Vagina (tissue), 2 donors: ENCODE data around the gene CNGA3. TPM values are rescaled to one million over a fixed set of nuclear protein-coding genes. Genes with fewer than 3 reads are reported as not detected.

Source experiments
- DNase-seq, 2 donors: peaks; one replicate each; pipeline ENCODE4 v3.0.0-alpha.2; 2017; ENCODE audit errors: extremely low spot score in 2 of 2
- H3K27ac ChIP-seq: fragments of 200-600 bp; sonication (generic); one replicate; pipeline ENCODE4 v1.5.1; 2019
- H3K27me3 ChIP-seq: fragments of 200-600 bp; sonication (generic); one replicate; pipeline ENCODE4 v1.5.1; 2019
- H3K36me3 ChIP-seq, 2 donors: fragments of 200-600 bp; sonication (generic); one replicate each; pipeline ENCODE4 v1.5.1; 2017 to 2019
- H3K4me1 ChIP-seq: fragments of 200-600 bp; sonication (generic); one replicate; pipeline ENCODE4 v1.5.1; 2019
- H3K4me3 ChIP-seq, 2 donors: fragments of 200-600 bp; sonication (generic); 1 replicate in 1 of 2; 2 replicates in 1 of 2; pipeline ENCODE4 v1.5.1; 2016 to 2019
- H3K9me3 ChIP-seq: fragments of 200-600 bp; sonication (generic); one replicate; pipeline ENCODE4 v1.5.1; 2019
- CTCF ChIP-seq, 3 experiments: fragments of 450-650 bp in 2 of 3; fragments of 200-600 bp in 1 of 3; sonication (generic) in 1 of 3; IDR thresholded peaks; one replicate each; pipeline ENCODE4 v1.5.1; 2017 to 2019; ENCODE audit warnings: antibody characterized with exemption in 3 of 3, mild to moderate bottlenecking in 2 of 3, moderate library complexity in 2 of 3
- POLR2A ChIP-seq, 2 donors: fragments of 450-650 bp; IDR thresholded peaks; one replicate each; pipeline ENCODE4 v1.6.1; 2017; ENCODE audit warnings: antibody characterized with exemption in 2 of 2, mild to moderate bottlenecking in 2 of 2, moderate library complexity in 2 of 2
- POLR2AphosphoS5 ChIP-seq, 2 donors: sonication (generic); formaldehyde crosslinking; IDR thresholded peaks; one replicate each; pipeline ENCODE4 v1.9.0; 2017; ENCODE audit warnings: antibody characterized with exemption in 2 of 2, mild to moderate bottlenecking in 2 of 2, low read depth in 1 of 2; ENCODE audit not compliant: insufficient read depth in 1 of 2
- intact Hi-C: fragments of 100-400 bp; cut with DNase I; formaldehyde crosslinking; loops from one replicate; pipeline ENCODE4 v1.15.1; 2023
- total RNA-seq: library from RNA; depleted of rRNA; stranded (reverse); fragments of >200 nt; gene quantifications from one replicate; pipeline ENCODE4 v1.2.3, GENCODE V29; 2016

CNGA3 gene
- total RNA-seq, 1 donor from 2014 or later = not detected

GRCh38 chr2:98341241-98341640 lies 5.0 kb upstream of the CNGA3 start:
- no peaks in the 10 kb centered on the region for H3K36me3 ChIP-seq
- intact Hi-C loops = no loop called here
- H3K9me3 ChIP-seq = no peaks in the 10 kb centered on the region
- no peak overlapping the region for H3K4me3 ChIP-seq
- H3K4me1 ChIP-seq = no peaks in the 10 kb centered on the region
- no peaks in the 10 kb centered on the region for H3K27me3 ChIP-seq
- H3K27ac ChIP-seq = no peak overlapping the region
- DNase-seq = no peak
- no peak for TF ChIP-seq CTCF (IDR thresholded peaks at IDR 0.05)
- TF ChIP-seq POLR2AphosphoS5 (IDR thresholded peaks at IDR 0.05; ENCODE audit: insufficient read depth in 1 of 2, low read depth in 1 of 2) = no peak

- no peak overlapping the region for H3K27ac ChIP-seq
- no peak overlapping the region for H3K4me3 ChIP-seq
- H3K36me3 ChIP-seq = no peaks in the 10 kb centered on the region
- intact Hi-C loops = no loop called here
- peaks cover 14% of the 10 kb centered on the region for H3K4me1 ChIP-seq
- DNase-seq = no peak
- H3K9me3 ChIP-seq = no peaks in the 10 kb centered on the region
- TF ChIP-seq POLR2AphosphoS5 (IDR thresholded peaks at IDR 0.05; ENCODE audit: insufficient read depth in 1 of 2, low read depth in 1 of 2) (no peak), POLR2A (IDR thresholded peaks at IDR 0.05) (no peak), CTCF (IDR thresholded peaks at IDR 0.05) (no peak)
- H3K27me3 ChIP-seq = peaks cover 9% of the 10 kb centered on the region
Observed at GRCh38 chr2:98343285-98343684, 3.0 kb upstream of the CNGA3 start.

GRCh38 chr2:98347298-98348065 lies 1.2 kb downstream of the CNGA3 start:
- intact Hi-C loops = no loop called here
- no peaks in the 10 kb centered on the region for H3K36me3 ChIP-seq
- no peaks in the 10 kb centered on the region for H3K9me3 ChIP-seq
- no peak overlapping the region for H3K27ac ChIP-seq
- H3K4me1 ChIP-seq = peaks cover 14% of the 10 kb centered on the region
- peaks cover 9% of the 10 kb centered on the region for H3K27me3 ChIP-seq
- H3K4me3 ChIP-seq = no peak overlapping the region
- DNase-seq = no peak
- TF ChIP-seq POLR2AphosphoS5 (IDR thresholded peaks at IDR 0.05; ENCODE audit: insufficient read depth in 1 of 2, low read depth in 1 of 2) (no peak), CTCF (IDR thresholded peaks at IDR 0.05) (no peak), POLR2A (IDR thresholded peaks at IDR 0.05) (no peak)

GRCh38 chr2:98348066-98348561 lies 1.9 kb downstream of the CNGA3 start:
- no peak for TF ChIP-seq POLR2AphosphoS5 (IDR thresholded peaks at IDR 0.05; ENCODE audit: insufficient read depth in 1 of 2, low read depth in 1 of 2)
- no peak for TF ChIP-seq CTCF (IDR thresholded peaks at IDR 0.05)
- TF ChIP-seq POLR2A (IDR thresholded peaks at IDR 0.05) = no peak
- Histone ChIP-seq H3K4me1 (peaks cover 14% of the 10 kb centered on the region), H3K27me3 (peaks cover 9% of the 10 kb centered on the region), H3K36me3 (no peaks in the 10 kb centered on the region), H3K27ac (no peak overlapping the region), H3K4me3 (no peak overlapping the region), H3K9me3 (no peaks in the 10 kb centered on the region)
- intact Hi-C loops = no loop called here
- no peak for DNase-seq

GRCh38 chr2:98350411-98350810 lies 4.2 kb downstream of the CNGA3 start:
- Histone ChIP-seq H3K4me3 (no peak overlapping the region), H3K36me3 (no peaks in the 10 kb centered on the region), H3K27ac (no peak overlapping the region), H3K27me3 (peaks cover 9% of the 10 kb centered on the region), H3K9me3 (no peaks in the 10 kb centered on the region), H3K4me1 (peaks cover 14% of the 10 kb centered on the region)
- intact Hi-C loops = no loop called here
- TF ChIP-seq POLR2A (IDR thresholded peaks at IDR 0.05) = no peak
- TF ChIP-seq CTCF (IDR thresholded peaks at IDR 0.05) = no peak
- no peak for TF ChIP-seq POLR2AphosphoS5 (IDR thresholded peaks at IDR 0.05; ENCODE audit: insufficient read depth in 1 of 2, low read depth in 1 of 2)
- no peak for DNase-seq
